Activated CD4-positive, alpha-beta T cell treated with anti-CD3 and anti-CD28 coated beads, Interleukin-2, amount 10 ng/mL, durations not matched to agents 24 days and 14 days (primary cell): ENCODE data around the gene HTRA2. TPM values are rescaled to one million over a fixed set of nuclear protein-coding genes. Genes with fewer than 3 reads are reported as not detected.
A peak's percentile ranks its signal among the peaks of the same experiment; 100 is the strongest.

ENCODE experiments used
- DNase-seq: peaks from one replicate; pipeline ENCODE4 v3.0.0; 2022
- H3K27ac Mint-ChIP-seq: one replicate; pipeline ENCODE4 v1.8.0; 2022; ENCODE audit warnings: mild to moderate bottlenecking, mixed read lengths
- H3K27me3 Mint-ChIP-seq: one replicate; pipeline ENCODE4 v1.8.0; 2022; ENCODE audit warnings: mixed read lengths
- H3K36me3 Mint-ChIP-seq: one replicate; pipeline ENCODE4 v1.8.0; 2022; ENCODE audit warnings: low read depth, mild to moderate bottlenecking, mixed read lengths
- H3K4me1 Mint-ChIP-seq: one replicate; pipeline ENCODE4 v1.8.0; 2021; ENCODE audit warnings: mixed read lengths
- H3K4me3 Mint-ChIP-seq: one replicate; pipeline ENCODE4 v1.8.0; 2022; ENCODE audit warnings: mild to moderate bottlenecking, moderate library complexity, mixed read lengths
- H3K9me3 Mint-ChIP-seq: one replicate; pipeline ENCODE4 v1.8.0; 2021; ENCODE audit warnings: mixed read lengths
- intact Hi-C: fragments of 100-400 bp; cut with micrococcal nuclease; formaldehyde crosslinking; loops from one replicate; pipeline ENCODE4 v1.15.1; 2023
- total RNA-seq: library from RNA; stranded (reverse); gene quantifications from 2 replicates; pipeline ENCODE4 v1.2.3, GENCODE V29; 2022

HTRA2 gene
- total RNA-seq, 1 donor from 2014 or later, result 56.4 TPM

- DNase-seq, result no peak
- no peak overlapping the region for H3K27ac Mint-ChIP-seq
- H3K27me3 Mint-ChIP-seq, result peaks cover 22% of the 10 kb centered on the region
- H3K9me3 Mint-ChIP-seq, result no peaks in the 10 kb centered on the region
- H3K4me1 Mint-ChIP-seq, result peaks cover 34% of the 10 kb centered on the region
- H3K4me3 Mint-ChIP-seq, result no peak overlapping the region
- H3K36me3 Mint-ChIP-seq, result peaks cover 5% of the 10 kb centered on the region
- intact Hi-C loops, result no loop called here
Measured at GRCh38 chr2:74551530-74551929, 21.8 kb downstream of the HTRA2 start.

DNA sequence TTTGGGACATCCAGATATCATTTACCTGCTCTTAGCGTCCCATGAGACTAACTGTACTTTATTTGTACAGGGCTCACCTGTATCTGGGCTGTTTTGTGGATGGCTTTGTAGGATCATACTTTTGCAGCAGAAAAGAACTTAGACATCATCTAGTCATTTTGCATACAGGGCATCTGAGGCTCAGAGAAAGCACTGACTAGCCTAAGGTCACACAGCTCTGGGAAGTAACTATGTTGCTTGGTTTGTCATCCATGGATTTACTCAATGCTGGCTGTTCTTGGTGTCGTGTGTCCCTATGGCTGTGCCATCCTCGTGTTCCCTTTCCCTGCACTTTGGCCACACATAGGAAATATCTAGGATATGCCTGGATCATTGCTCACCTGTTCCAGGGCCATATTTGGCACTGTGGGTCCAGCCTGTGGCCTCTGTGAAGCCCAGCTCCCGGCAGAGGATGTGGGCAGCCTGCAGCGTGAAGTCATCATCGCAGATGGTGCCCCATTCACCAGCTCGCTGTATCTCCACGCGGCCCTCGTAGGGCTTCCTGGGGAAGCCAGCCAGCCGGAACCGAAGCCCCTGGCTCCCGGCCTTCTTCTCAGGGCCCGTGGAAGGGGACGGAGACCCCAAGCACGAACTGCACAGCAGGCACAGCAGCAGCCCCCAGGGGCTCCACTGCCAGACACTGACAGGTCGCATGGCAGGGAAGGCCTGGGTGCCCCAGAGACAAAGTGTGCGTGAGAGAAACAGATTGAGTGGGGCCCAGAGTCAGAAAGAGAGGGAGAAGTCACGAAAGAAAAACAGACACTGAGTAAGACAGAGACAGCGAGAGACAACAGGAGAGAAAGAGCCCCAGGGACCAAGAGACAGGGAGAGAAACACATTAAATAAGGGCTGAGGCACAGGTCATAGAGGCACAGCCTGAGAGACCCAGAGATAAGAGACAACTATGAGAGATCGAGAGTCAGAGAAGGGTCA lies 22.5 kb downstream of the HTRA2 start:
- DNase-seq, result no peak
- intact Hi-C loops, result no loop called here
- Mint-ChIP-seq H3K4me1 (peaks cover 40% of the 10 kb centered on the region), H3K36me3 (peaks cover 11% of the 10 kb centered on the region), H3K27me3 (peaks cover 20% of the 10 kb centered on the region), H3K27ac (peak overlapping the region; percentile 56), H3K9me3 (no peaks in the 10 kb centered on the region), H3K4me3 (peak overlapping the region; percentile 32)

- peak; percentile 63 for DNase-seq
- intact Hi-C loops, result no loop called here
- Mint-ChIP-seq H3K27ac (peak overlapping the region; percentile 87), H3K9me3 (no peaks in the 10 kb centered on the region), H3K36me3 (peaks cover 14% of the 10 kb centered on the region), H3K4me3 (peak overlapping the region; percentile 72), H3K4me1 (peaks cover 39% of the 10 kb centered on the region), H3K27me3 (peaks cover 13% of the 10 kb centered on the region)
Measured at GRCh38 chr2:74552914-74553811, 23.4 kb downstream of the HTRA2 start.

DNA sequence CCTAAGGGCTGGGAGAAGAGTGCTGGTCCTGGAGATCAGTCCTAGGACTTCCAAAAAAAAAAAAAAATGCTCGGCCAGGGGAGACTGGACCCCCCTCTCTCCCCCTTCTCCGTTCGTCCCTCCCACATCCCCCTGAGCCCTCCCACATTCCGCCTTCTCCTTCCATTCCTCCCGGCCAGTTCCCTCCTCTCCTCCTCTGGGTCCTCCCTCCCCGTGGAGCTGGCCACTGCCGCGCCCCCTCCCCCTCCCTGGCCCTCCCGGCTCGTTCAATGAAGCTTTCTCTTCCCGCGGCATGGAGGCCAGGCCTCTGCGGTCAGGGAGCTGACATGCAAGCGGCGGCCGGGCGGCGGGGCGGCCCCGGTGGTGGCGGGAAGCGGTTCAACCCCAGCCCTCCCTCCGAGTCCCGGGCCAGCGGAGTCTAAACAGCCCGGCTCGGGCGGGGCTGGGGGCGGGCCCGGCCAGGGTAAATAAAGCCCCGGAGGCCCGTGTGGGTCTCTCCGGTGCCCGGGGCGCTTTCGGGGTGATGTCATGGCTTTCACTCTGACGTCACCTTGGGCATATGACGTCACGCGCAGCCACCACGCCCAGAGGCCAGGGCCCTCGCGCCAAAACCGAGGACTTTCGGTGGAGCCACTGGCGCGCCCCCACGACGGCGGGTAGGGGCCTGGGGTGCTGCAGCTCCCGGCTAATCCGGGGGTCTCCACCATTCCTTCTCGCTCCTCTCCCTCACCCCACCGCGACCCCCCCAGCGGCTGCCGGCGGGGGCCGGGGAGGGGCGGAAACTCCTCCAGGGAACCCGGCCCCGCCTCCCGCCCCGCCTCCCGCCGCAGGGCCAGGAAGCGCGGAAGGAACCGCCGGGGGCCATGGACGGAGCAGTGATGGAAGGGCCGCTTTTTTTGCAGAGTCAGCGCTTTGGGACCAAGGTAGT lies 24.4 kb downstream of the HTRA2 start, which contains the start of the genes DOK1 and LOXL3:
Gene DOK1, plus strand, starts transcription at position 829 of the 928 bp plus-strand sequence. Its CDS starts 35 bp downstream, at position 864.
Gene LOXL3, minus strand, starts transcription at position 51 of the 928 bp plus-strand sequence. CDS start 1,308 bp downstream, outside the sequence.
- DNase-seq, result peak; percentile 94
- H3K27me3 Mint-ChIP-seq, result peaks cover 9% of the 10 kb centered on the region
- H3K27ac Mint-ChIP-seq, result peak within 1 kb of the TSS; percentile 95
- H3K36me3 Mint-ChIP-seq, result peaks cover 14% of the 10 kb centered on the region
- intact Hi-C loops, result loop anchor here (1.0 kb wide), 2 partner anchors 17 to 25 kb away; partner anchors contain the start of genes AUP1 and HTRA2
- no peaks in the 10 kb centered on the region for H3K9me3 Mint-ChIP-seq
- H3K4me1 Mint-ChIP-seq, result peaks cover 38% of the 10 kb centered on the region
- peak within 1 kb of the TSS; percentile 96 for H3K4me3 Mint-ChIP-seq

- peaks cover 5% of the 10 kb centered on the region for H3K27me3 Mint-ChIP-seq
- H3K9me3 Mint-ChIP-seq, result no peaks in the 10 kb centered on the region
- H3K4me1 Mint-ChIP-seq, result peaks cover 35% of the 10 kb centered on the region
- intact Hi-C loops, result loop anchor here (1.0 kb wide), 4 partner anchors 16 to 32 kb away; partner anchors contain the start of genes AUP1 and HTRA2
- peak overlapping the region; percentile 96 for H3K4me3 Mint-ChIP-seq
- peak; percentile 85 for DNase-seq
- peaks cover 14% of the 10 kb centered on the region for H3K36me3 Mint-ChIP-seq
- peak overlapping the region; percentile 95 for H3K27ac Mint-ChIP-seq
Measured at GRCh38 chr2:74554820-74555531, 25.2 kb downstream of the HTRA2 start.

DNA sequence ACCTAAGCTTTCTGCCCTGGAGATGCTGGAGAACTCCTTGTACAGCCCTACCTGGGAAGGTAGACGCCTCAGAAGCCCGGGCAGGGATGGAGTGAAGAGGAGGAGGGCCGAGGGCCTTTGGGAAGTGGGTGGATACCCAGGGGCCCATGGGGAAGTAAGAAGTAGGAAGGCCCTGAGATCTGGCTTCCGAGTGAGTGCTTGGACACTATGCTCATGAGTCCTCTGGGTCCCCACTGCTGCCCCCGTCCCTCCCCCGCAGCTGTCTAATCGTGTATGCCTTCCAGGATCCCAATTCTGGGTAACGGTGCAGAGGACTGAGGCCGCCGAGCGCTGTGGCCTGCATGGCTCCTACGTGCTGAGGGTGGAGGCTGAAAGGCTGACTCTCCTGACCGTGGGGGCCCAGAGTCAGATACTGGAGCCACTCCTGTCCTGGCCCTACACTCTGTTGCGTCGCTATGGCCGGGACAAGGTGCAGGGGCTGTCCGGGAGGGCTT lies 25.9 kb downstream of the HTRA2 start:
- peak overlapping the region; percentile 95 for H3K27ac Mint-ChIP-seq
- H3K36me3 Mint-ChIP-seq, result peaks cover 14% of the 10 kb centered on the region
- no peaks in the 10 kb centered on the region for H3K9me3 Mint-ChIP-seq
- H3K4me3 Mint-ChIP-seq, result peak overlapping the region; percentile 96
- H3K4me1 Mint-ChIP-seq, result peaks cover 36% of the 10 kb centered on the region
- DNase-seq, result no peak
- no peaks in the 10 kb centered on the region for H3K27me3 Mint-ChIP-seq
- intact Hi-C loops, result loop anchor here (1.0 kb wide), 2 partner anchors 28 to 32 kb away; no protein-coding TSS in a partner anchor

GRCh38 chr2:74556159-74556558 lies 26.4 kb downstream of the HTRA2 start:
- Mint-ChIP-seq H3K4me3 (peak overlapping the region; percentile 96), H3K9me3 (no peaks in the 10 kb centered on the region), H3K36me3 (peaks cover 14% of the 10 kb centered on the region), H3K4me1 (peaks cover 37% of the 10 kb centered on the region), H3K27ac (no peak overlapping the region), H3K27me3 (no peaks in the 10 kb centered on the region)
- DNase-seq, result no peak
- intact Hi-C loops, result no loop called here

- no peaks in the 10 kb centered on the region for H3K9me3 Mint-ChIP-seq
- H3K27ac Mint-ChIP-seq, result no peak overlapping the region
- peaks cover 14% of the 10 kb centered on the region for H3K36me3 Mint-ChIP-seq
- intact Hi-C loops, result loop anchor here (1.0 kb wide), 1 partner anchor 9 kb away; no protein-coding TSS in a partner anchor
- no peaks in the 10 kb centered on the region for H3K27me3 Mint-ChIP-seq
- DNase-seq, result no peak
- peaks cover 44% of the 10 kb centered on the region for H3K4me1 Mint-ChIP-seq
- H3K4me3 Mint-ChIP-seq, result peak overlapping the region; percentile 96
Measured at GRCh38 chr2:74556831-74557370, 27.2 kb downstream of the HTRA2 start.

- DNase-seq, result no peak
- H3K27ac Mint-ChIP-seq, result no peak overlapping the region
- H3K36me3 Mint-ChIP-seq, result peaks cover 14% of the 10 kb centered on the region
- no peaks in the 10 kb centered on the region for H3K27me3 Mint-ChIP-seq
- intact Hi-C loops, result no loop called here
- H3K9me3 Mint-ChIP-seq, result no peaks in the 10 kb centered on the region
- H3K4me1 Mint-ChIP-seq, result peaks cover 48% of the 10 kb centered on the region
- H3K4me3 Mint-ChIP-seq, result no peak overlapping the region
Measured at GRCh38 chr2:74558284-74559230, 28.8 kb downstream of the HTRA2 start.

- intact Hi-C loops, result no loop called here
- H3K4me1 Mint-ChIP-seq, result peaks cover 50% of the 10 kb centered on the region
- no peaks in the 10 kb centered on the region for H3K9me3 Mint-ChIP-seq
- no peak overlapping the region for H3K4me3 Mint-ChIP-seq
- no peaks in the 10 kb centered on the region for H3K27me3 Mint-ChIP-seq
- H3K27ac Mint-ChIP-seq, result no peak overlapping the region
- DNase-seq, result no peak
- H3K36me3 Mint-ChIP-seq, result peaks cover 12% of the 10 kb centered on the region
Measured at GRCh38 chr2:74559912-74560311, 30.2 kb downstream of the HTRA2 start.

DNA sequence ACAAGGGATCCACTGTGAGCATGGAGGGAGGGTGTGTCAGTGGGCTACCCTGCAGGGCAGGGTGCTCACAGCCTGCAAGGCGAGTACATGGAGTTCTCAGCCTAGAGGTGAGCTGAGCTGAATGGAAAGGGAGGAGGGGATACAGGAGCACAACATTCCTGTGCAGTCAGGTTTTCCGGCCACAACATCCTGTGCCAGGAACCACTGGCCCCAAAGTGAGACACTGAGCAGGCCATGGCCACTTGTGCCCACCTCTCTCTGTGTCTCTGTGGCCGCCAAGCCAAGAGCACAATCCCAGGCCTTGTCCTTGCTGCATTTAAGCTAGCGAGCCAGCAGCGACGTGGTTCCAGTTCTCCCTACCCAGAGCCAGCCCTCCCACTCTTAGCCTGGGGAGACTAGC lies 30.9 kb downstream of the HTRA2 start:
- peaks cover 11% of the 10 kb centered on the region for H3K36me3 Mint-ChIP-seq
- no peak overlapping the region for H3K4me3 Mint-ChIP-seq
- intact Hi-C loops, result no loop called here
- no peak overlapping the region for H3K27ac Mint-ChIP-seq
- H3K27me3 Mint-ChIP-seq, result no peaks in the 10 kb centered on the region
- H3K4me1 Mint-ChIP-seq, result peaks cover 47% of the 10 kb centered on the region
- no peaks in the 10 kb centered on the region for H3K9me3 Mint-ChIP-seq
- no peak for DNase-seq
